Esophagus muscularis mucosa (tissue), 4 donors: ENCODE measurements around the gene KMT2D. TPM values are rescaled to one million over a fixed set of nuclear protein-coding genes. Genes with fewer than 3 reads are reported as not detected.

ENCODE experiments used
- DNase-seq: peaks from one replicate; pipeline ENCODE4 v3.0.0-alpha.2; 2017; ENCODE audit errors: extremely low spot score
- H3K27ac ChIP-seq, 4 donors: fragments of 200-600 bp; sonication (generic); replicated peaks in 1 of 4; 1 replicate in 3 of 4; 2 replicates in 1 of 4; pipeline ENCODE4 v1.5.1; 2016 to 2019; ENCODE audit warnings: mild to moderate bottlenecking in 1 of 4
- H3K27me3 ChIP-seq, 4 donors: fragments of 200-600 bp; sonication (generic); one replicate each; pipeline versions ENCODE4 v1.5.1 to v1.6.0; 2016 to 2019
- H3K36me3 ChIP-seq, 4 donors: fragments of 200-600 bp; sonication (generic); one replicate each; pipeline ENCODE4 v1.5.1; 2016 to 2019
- H3K4me1 ChIP-seq, 4 donors: fragments of 200-600 bp; sonication (generic); one replicate each; pipeline ENCODE4 v1.5.1; 2016 to 2019
- H3K4me3 ChIP-seq, 4 donors: fragments of 200-600 bp; sonication (generic); 1 replicate in 2 of 4; 2 replicates in 2 of 4; pipeline ENCODE4 v1.5.1; 2016 to 2019; ENCODE audit warnings: mild to moderate bottlenecking in 4 of 4, moderate library complexity in 1 of 4
- H3K9me3 ChIP-seq, 4 donors: fragments of 200-600 bp; sonication (generic); 1 replicate in 3 of 4; 2 replicates in 1 of 4; pipeline ENCODE4 v1.5.1; 2016 to 2019
- EP300 ChIP-seq: sonication (generic); formaldehyde crosslinking; IDR thresholded peaks from one replicate; pipeline ENCODE4 v1.6.1; 2017; ENCODE audit warnings: antibody characterized with exemption
- POLR2A ChIP-seq: fragments of 450-650 bp; IDR thresholded peaks from one replicate; pipeline ENCODE4 v1.6.1; 2017; ENCODE audit warnings: antibody characterized with exemption, moderate library complexity, mild to moderate bottlenecking, low read depth
- POLR2AphosphoS5 ChIP-seq, 2 donors: sonication (generic); formaldehyde crosslinking; IDR thresholded peaks; one replicate each; pipeline ENCODE4 v1.6.1; 2017; ENCODE audit warnings: antibody characterized with exemption in 2 of 2
- WGBS: methylation state at CpG from one replicate; pipeline ENCODE4 v1.1.5; 2018; 5-methylcytosine and 5-hydroxymethylcytosine counted together
- intact Hi-C: fragments of 100-400 bp; cut with DNase I; formaldehyde crosslinking; loops from one replicate; pipeline ENCODE4 v1.15.1; 2023
- total RNA-seq, 4 donors: library from RNA; depleted of rRNA; stranded (reverse); fragments of >200 nt; gene quantifications; one replicate each; pipeline versions ENCODE4 v1.1.0 to v1.2.1, GENCODE V29; 2016
- TF ChIP-seq, protein P1 (sequence below), 3 experiments: fragments of 200-600 bp in 2 of 3; fragments of 450-650 bp in 1 of 3; sonication (generic) in 2 of 3; IDR thresholded peaks; one replicate each; pipeline ENCODE4 v1.5.1; 2017 to 2019; ENCODE audit warnings: antibody characterized with exemption in 3 of 3, mild to moderate bottlenecking in 2 of 3, moderate library complexity in 1 of 3

Gene KMT2D
- total RNA-seq, 4 donors from 2014 or later, result 47.2 to 85.2 (median 76.2) TPM

DNA sequence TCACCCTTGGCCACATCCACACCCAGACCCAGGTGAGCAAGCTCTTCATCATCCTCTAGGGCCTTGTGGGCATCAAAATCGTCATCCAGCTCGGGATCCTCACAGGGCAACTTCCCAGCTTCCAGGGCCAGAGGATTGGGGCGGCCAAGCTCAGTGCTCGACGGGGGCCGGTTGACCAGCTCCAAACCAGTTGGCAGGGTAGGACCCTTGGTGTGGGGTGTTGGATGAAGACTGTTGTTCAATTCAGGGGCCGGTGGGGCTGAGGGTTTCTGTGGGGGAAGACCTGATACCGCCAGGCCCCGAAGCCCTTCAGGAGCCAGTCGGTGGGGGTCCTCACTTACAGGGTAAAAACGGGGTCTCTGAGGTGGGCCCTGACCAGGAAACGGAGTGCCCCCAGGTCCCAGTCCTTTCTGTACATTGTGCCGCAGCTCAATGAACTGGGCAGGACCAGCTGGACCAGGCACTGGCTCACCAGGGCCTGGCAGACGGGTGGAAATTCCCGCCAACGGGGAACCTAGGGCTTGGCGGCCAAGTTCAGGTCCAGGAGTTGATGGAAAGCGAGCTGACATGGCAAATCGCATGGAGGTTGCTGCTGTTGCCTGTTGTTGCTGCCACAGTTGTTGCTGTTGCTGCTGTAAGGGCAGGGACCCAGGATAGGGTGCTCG, 22.2 kb downstream of the KMT2D start:
- Histone ChIP-seq H3K27ac (no peak overlapping the region), H3K4me3 (no peak overlapping the region), H3K9me3 (no peaks in the 10 kb centered on the region), H3K27me3 (no peaks in the 10 kb centered on the region), H3K36me3 (peaks cover 66 to 99% (median 92%) of the 10 kb centered on the region in 4 donors), H3K4me1 (peaks cover 0 to 10% (median 3%) of the 10 kb centered on the region in 4 donors)
- 88% methylated on average over 14 of the region's 20 CpGs for WGBS
- intact Hi-C loops, result no loop called here
- no peak for DNase-seq
- no peak for TF ChIP-seq POLR2AphosphoS5 (IDR thresholded peaks at IDR 0.05)
- TF ChIP-seq POLR2A, result no peak
- TF ChIP-seq, protein P1, sequence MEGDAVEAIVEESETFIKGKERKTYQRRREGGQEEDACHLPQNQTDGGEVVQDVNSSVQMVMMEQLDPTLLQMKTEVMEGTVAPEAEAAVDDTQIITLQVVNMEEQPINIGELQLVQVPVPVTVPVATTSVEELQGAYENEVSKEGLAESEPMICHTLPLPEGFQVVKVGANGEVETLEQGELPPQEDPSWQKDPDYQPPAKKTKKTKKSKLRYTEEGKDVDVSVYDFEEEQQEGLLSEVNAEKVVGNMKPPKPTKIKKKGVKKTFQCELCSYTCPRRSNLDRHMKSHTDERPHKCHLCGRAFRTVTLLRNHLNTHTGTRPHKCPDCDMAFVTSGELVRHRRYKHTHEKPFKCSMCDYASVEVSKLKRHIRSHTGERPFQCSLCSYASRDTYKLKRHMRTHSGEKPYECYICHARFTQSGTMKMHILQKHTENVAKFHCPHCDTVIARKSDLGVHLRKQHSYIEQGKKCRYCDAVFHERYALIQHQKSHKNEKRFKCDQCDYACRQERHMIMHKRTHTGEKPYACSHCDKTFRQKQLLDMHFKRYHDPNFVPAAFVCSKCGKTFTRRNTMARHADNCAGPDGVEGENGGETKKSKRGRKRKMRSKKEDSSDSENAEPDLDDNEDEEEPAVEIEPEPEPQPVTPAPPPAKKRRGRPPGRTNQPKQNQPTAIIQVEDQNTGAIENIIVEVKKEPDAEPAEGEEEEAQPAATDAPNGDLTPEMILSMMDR (IDR thresholded peaks at IDR 0.05), result no peak
- no peak for TF ChIP-seq EP300

DNA sequence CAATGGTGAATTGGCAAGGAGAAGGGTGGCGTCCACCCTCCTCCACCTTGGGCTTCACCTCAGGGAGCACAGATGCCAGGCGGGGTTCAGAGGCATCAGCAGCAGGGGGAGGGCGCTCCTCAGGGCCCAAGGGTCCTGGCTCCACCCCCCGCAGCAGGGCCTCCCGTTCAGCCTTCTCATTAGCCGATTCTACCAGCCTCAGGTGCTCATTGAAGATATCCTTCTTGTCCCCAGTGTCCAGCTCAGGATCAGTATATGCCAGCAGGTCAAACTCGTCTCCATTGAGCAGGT, 22.7 kb downstream of the KMT2D start:
- 95% methylated on average over 7 of the region's 7 CpGs for WGBS
- H3K27ac ChIP-seq, result no peak overlapping the region
- peaks cover 0 to 15% (median 9%) of the 10 kb centered on the region in 4 donors for H3K4me1 ChIP-seq
- no peak for TF ChIP-seq EP300
- TF ChIP-seq POLR2A, result no peak
- TF ChIP-seq POLR2AphosphoS5 (IDR thresholded peaks at IDR 0.05), result no peak
- TF ChIP-seq, protein P1 (IDR thresholded peaks at IDR 0.05), result no peak
- no peak overlapping the region for H3K4me3 ChIP-seq
- H3K36me3 ChIP-seq, result peaks cover 66 to 99% (median 92%) of the 10 kb centered on the region in 4 donors
- DNase-seq, result no peak
- H3K27me3 ChIP-seq, result no peaks in the 10 kb centered on the region
- intact Hi-C loops, result no loop called here
- H3K9me3 ChIP-seq, result no peaks in the 10 kb centered on the region

DNA sequence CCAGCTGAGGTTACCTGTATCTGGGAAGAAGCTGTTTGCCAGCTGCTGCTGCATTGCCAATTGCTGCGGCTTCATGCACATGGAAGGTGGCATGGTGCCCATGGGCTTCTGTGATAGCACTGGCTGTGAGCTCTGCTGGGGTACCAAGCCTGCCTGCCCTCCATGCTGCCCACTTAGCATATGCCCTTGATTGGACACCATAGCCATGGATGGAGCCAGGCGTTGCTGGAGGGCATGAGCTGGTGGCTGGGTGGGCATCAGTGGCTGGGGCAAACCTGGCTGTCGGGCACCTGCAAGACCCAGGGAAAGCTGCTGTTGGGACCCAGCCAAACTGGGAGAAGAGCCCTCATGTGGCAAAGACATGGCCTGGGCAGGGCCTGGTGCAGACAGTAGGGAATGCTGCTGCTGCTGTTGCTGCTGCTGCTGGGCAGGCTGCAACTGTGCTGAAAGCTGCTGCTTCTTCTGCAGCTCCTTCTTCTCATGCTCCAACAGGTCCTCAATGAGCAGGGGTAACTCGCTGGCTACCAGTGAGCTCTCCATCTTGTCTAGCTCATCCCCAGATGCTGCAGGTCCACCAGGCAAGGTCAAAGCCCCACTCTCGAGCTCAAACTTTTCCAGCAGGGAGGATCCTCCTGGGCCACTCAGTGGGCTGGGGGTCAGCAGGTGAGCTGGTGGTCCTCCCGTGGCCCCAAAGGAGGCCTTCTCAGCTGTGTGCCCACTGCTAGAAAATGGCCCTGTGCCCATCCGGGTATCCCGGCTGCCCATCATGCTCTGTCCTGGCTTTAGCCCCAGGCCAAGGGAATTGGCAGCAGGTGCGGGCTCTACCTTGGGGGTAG, 23.3 kb downstream of the KMT2D start:
- WGBS, result 86% methylated on average over 9 of the region's 9 CpGs
- DNase-seq, result no peak
- Histone ChIP-seq H3K27me3 (no peaks in the 10 kb centered on the region), H3K9me3 (no peaks in the 10 kb centered on the region), H3K36me3 (peaks cover 63 to 99% (median 92%) of the 10 kb centered on the region in 4 donors), H3K4me1 (peaks cover 0 to 21% (median 13%) of the 10 kb centered on the region in 4 donors), H3K4me3 (no peak overlapping the region), H3K27ac (no peak overlapping the region)
- TF ChIP-seq POLR2A (no peak), POLR2AphosphoS5 (IDR thresholded peaks at IDR 0.05) (peak in 1 of 2 donors; percentile 8), EP300 (no peak)
- TF ChIP-seq, protein P1 (IDR thresholded peaks at IDR 0.05), result no peak
- intact Hi-C loops, result no loop called here

DNA sequence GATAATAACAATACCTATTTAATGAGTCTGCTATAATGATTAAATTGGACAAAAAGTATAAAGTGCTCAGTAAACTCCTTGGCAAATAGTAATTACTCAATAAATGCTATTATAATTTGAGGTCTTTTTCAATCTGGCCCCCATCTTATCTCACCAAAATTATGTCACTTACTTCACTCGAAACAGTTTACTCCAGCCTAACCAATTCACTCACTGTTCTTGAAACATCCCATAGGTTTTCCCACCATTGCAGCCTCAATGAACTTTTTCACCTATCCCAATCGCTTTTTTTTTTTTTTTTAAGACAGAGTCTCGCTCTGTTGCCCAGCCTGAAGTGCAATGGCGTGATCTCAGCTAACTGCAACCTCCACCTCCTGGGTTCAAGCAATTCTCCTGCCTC, 24.6 kb downstream of the KMT2D start:
- TF ChIP-seq POLR2AphosphoS5 (IDR thresholded peaks at IDR 0.05) (no peak), POLR2A (no peak), EP300 (no peak)
- TF ChIP-seq, protein P1 (IDR thresholded peaks at IDR 0.05), result no peak
- no peak for DNase-seq
- Histone ChIP-seq H3K4me3 (no peak overlapping the region), H3K36me3 (peaks cover 56 to 99% (median 92%) of the 10 kb centered on the region in 4 donors), H3K27ac (no peak overlapping the region), H3K4me1 (peaks cover 0 to 28% (median 24%) of the 10 kb centered on the region in 4 donors), H3K9me3 (no peaks in the 10 kb centered on the region), H3K27me3 (no peaks in the 10 kb centered on the region)
- WGBS, result 74% methylated on average over 4 of the region's 4 CpGs
- intact Hi-C loops, result no loop called here
